Muscle of arm (tissue), 12 donors: Measurements from ENCODE around the gene CAPZA1. TPM values are rescaled to one million over a fixed set of nuclear protein-coding genes. Genes with fewer than 3 reads are reported as not detected.

Experiments used
- DNase-seq: peaks from one replicate; pipeline ENCODE4 v3.0.0-alpha.2; 2013
- polyA plus RNA-seq, 12 donors: library from polyadenylated mRNA; unstranded; fragments of 120-200 nt; gene quantifications; one replicate each; pipeline ENCODE4 v1.2.1, GENCODE V29; 2013; ENCODE audit not compliant: insufficient read length in 12 of 12

Gene CAPZA1
- polyA plus RNA-seq, 12 donors, result 61.4 to 947 (median 94.0) TPM

DNA sequence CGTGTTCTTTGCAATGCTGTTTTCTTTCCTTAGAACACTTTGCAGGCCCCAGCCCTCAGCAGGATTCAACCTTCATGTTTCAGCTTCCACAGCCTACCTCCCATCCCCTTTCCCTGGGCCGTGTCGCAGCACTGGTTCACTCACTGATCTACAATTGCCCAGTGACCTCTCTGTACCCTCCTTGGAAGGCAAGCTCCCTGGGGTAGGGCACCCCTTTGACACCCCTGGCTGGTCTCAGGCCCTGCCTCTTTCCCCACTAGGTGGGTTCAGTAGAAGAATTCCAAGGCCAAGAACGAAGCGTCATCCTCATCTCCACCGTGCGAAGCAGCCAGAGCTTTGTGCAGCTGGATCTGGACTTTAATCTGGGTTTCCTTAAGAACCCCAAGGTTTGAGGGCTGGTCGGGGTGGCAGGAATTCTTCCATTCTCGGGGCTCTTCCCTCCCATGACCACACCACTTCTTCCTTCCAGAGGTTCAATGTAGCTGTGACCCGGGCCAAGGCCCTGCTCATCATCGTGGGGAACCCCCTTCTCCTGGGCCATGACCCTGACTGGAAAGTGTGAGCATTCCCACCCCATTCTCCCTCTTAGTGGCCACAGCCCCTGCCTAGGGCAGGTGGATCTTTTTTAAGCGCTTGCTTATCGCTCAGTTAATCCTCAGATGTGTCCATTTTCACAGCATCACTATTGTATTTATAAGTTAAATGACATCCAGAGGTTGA is 80.0 kb downstream of the CAPZA1 start:
- DNase-seq, result no peak

DNA sequence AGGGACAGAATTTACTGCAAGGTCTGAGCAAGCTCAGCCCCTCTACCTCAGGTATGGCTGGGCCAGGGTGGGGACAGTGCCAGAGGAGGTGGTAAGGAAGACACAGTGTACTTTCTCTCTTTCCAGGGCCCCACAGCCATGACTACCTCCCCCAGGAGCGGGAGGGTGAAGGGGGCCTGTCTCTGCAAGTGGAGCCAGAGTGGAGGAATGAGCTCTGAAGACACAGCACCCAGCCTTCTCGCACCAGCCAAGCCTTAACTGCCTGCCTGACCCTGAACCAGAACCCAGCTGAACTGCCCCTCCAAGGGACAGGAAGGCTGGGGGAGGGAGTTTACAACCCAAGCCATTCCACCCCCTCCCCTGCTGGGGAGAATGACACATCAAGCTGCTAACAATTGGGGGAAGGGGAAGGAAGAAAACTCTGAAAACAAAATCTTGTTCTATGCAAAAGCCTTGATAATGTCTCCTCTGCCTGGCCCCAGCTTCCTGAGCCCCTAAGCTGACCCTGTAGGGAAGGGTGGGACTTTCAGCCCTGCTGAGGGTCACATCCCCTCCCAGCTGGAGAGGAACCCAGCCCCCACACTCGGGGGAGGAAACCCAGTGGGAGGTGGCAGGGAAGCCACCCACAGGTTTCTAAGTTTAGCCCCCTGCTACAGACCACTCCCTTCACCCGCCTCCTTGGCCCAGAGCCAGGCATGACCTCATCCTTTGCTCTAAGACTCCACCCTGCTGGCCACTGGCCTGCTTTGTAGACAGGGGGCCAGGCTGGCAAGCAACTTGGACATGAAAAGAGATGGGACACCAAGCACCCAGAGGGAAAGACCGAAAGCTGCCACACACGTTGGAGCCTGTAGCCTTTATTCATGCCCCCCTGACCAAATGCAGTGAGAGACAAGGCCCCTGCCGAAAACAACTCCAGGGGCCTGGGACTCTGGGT is 80.9 kb downstream of the CAPZA1 start:
- DNase-seq, result peak; percentile 96

DNA sequence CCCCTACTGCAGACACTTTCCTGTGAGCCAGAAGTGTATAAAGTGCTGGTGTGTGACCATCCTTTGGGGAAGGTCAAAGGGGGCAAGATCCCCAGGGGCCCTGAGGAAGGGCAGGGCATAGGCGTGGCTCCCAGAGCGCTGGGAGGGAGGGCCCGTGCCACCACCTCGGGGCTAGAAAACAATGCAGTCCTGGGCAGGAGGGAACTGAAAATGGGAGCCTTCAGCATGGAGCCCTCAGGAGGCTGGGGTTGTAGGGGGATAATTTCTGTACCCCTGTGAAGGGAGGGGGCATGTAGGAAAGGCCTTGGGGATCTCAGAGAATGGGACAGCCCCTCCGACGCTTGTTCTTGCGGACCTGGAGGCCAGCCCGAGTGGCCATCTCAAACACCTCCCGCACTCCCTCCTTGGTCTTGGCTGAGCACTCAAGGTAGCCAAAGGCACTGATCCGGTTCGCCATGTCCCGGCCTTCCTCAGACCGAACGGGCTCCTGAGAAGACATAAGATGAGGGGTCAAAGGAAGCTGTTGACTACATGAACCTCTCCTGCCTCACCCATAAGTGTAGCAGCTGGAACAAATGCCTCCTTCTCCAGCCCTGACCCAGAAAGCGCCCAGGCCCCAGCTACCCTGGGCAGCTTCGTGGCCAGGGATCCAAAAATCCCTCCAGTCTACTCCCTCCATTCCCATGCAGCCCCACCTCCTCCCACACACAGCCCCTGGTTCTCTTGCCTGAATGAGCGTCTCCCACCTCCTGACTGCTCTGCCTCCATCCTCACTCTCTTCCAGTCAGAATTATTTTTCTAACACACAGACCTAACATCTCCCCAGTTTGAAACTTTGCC is 81.8 kb downstream of the CAPZA1 start:
- no peak for DNase-seq

DNA sequence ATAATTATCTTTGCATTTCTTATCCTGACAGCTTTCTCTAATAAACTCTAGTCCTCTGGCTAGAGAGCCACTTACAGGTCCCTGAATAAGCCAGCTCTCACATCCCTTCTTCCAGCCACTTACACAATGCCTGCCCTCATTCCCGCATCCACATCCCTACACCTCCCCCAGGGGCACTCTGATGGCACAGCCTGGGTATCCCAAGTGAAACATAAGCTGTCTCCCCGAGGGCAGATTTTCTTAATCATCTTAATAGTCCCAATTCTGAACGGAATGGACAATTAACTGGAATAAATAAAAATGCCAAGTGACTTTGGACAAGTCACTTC is 82.4 kb downstream of the CAPZA1 start:
- DNase-seq, result no peak

DNA sequence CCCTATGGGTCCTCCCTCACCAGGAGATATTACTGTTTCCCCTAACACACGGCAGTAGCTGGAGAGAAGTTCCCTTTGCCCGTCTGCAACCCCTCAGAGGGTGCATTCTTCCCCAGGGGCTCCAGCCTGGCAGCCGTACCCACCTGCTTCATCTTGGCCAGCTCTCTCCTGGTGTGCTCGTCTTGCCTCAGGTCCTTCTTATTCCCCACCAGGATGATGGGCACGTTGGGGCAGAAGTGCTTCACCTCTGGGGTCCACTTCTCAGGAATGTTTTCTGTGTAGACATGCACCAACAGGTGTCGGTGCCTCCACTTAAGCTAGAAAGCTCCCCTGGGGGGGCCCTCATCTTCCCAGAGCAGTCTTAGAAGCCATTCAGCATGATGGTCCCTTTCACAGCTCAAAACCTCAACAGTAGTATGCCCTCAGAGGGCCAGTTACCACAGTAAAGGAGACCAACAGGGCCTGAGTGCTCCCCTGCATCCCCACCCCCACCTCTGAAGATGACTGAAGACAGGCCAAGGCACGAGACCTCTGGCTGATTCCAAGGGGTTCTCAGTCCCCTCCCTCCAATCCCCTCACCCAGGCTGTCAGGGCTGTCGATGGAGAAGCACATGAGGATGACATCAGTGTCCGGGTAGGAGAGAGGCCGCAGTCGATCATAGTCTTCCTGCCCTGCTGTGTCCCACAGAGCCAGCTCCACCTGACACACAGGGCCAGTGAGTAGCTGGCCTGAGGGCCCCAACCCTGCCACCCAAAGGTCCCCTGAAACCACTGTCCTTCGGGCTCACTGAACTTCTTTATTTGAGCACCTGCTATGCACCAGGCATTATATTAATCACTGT is 83.0 kb downstream of the CAPZA1 start:
- DNase-seq, result no peak

DNA sequence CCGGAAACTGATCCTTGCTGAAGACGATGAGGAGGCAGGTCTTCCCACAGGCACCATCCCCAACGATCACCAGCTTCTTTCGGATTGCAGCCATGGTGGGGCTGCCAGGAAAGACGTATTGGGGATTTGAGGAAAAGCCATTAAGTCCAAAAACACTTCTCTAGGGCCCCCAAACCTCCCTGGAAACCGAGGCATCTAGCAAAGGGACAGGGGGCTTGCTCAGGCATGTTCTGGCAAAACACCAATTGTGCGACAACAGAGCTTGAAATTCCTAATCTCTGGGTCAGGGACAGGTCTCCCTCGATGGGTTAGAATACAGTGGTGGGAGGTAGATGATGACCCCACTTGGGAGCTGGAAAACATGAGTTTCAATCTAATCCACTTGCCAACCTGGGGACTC is 84.1 kb downstream of the CAPZA1 start:
- DNase-seq, result no peak

DNA sequence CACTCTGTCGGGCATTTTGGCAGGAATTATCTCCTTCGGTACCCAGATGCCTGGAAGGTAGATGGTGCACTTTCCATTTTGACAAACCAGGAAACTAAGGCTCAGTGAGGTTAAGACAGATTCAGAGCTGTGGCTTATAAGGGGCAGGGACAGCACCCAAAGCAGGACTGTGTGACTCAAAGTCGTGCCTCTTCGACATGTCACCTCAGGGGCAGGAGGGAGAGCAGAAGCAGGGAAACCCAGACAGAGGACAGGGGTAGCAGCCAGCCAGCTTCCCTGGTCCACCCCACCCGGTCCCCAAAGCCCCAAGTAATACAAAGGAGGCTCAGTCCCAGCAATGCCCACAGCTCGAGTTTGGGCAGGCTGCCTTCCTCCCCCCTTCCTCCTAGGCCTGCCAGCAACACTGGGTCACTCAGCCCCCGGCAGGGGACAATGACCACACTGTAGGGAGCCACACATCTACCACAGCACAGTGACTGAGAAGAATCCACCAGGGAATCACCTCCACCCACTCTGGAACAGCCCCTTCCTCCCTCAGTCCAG is 84.8 kb downstream of the CAPZA1 start:
- no peak for DNase-seq

DNA sequence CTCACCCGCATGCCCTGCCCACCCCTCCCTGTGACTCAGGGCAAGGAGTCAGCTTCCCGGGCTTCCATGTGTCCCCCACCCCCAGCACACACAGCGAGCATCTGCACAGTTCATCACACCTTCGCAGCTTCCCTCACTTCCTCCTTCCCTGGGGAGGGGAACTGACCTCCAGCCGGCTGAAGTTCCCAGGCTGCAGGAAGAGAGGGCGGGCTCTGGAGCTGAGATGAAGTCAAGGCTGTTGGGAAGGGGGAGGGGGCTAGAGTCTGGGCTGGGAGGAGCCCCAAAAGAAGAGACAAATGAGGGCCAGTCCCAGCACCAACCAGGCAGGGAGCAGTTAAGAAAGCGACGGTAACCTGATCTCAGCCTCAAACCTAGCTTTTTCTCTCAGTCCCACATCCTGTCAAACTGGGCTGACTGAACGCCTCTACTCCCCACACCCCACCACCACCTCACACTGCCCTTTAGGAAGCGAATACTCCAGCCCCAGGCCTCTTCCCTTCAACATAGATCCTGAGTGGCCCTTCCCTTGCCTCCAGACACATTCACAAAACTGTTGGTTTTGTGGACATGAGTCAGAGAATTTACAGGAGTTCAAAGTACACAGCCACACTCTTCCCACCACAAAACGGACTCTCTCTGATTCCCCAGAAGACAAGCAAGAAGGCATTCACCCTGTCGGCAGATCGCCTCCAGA is 85.4 kb downstream of the CAPZA1 start:
- peak; percentile 94 for DNase-seq

DNA sequence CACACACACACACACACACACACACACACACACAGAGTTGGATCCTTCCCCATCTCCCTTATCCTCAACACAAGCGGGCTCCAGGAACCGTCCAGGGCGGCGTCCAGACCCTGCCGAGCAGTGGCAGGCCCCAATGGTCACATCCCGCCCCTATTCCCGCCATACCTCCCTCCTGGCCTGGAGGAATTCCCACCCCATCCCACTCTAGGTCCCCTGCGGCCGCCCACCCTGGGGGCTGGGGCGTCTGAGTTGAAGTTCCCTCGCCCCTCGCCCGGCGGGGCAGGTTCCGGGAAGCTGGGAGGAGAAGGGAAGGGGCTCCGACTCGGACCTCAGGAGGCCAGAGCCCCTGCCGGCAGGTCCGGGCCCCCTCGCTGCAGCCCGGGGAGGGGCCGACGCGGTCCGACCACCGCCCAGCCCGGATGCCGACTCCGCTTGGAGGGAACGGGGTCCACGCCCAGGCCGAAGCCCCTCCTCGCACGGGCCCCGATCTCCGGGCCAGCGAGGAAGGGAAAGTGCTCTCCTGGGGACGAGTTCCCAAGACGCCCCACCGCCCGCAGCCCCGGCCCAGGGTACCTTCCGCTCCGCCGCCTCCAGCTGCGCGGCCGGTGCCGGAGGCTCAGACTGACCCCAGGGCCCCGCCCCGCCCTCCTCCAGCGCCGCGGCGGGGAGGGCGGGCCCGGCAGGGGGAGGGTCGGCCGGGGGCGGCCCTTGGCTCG is 87.0 kb downstream of the CAPZA1 start, which contains the start of gene RHOC:
Gene RHOC (minus strand): TSS at position 623 of the 716 bp plus-strand sequence. CDS start 3,328 bp downstream, outside the sequence.
- no peak for DNase-seq

DNA sequence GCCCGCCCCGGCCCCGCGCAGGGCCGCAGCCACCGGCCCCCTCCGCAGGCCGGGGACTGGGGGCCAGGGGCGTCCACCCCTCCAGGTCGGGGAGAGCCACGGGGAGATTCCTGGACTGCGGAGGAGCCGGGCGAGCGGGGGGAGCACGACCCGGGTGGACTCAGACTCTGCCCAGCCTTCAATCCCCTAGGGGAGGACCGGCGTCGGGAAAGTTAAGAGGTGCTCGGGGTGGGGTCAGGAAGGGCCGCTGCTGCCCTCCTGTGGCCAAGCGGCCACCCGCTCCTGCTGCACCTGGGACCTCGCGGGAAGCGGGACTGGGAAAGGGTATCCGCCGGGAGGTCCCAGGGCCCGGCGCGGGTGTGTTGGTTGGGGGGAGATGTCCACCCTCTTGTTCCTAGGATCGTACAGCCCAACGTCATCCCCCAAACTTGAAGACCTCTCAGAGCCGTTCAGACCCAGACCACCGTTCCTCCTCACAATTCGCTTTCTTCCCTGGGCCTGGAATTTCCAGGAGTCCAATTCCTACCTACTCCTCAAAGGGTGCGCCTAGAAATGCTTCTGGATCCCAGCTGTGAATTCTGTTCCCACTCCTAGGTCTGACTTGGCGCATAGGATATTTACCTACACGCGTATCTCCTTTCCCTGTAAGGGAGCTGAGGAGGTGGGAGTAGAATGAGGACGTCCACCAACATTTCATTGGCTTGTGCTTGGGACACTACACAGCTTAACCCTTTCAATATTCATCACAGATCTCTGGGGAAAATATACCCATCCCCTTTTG is 87.8 kb downstream of the CAPZA1 start:
- DNase-seq, result peak; percentile 88

DNA sequence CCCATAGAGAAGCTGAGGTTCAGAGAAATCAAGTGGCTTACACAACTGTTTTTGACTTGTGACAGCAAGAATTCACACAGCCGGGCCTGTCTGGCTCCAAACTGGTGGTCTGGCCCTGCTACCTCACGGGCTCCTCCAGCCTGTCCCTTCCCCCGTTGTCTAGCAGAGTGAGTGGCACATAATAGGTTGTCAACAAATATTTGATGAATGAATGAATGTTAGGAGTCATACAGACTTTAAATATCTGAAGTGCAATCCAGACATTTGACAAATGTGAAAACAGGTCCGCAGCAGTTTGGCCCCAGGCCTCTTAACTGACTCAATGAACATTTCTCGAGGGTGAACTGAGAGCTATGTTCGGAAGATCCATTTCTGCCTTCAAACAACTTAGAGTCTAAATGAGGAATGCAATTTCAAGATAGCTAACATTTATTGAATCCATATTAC is 88.4 kb downstream of the CAPZA1 start:
- DNase-seq, result no peak

DNA sequence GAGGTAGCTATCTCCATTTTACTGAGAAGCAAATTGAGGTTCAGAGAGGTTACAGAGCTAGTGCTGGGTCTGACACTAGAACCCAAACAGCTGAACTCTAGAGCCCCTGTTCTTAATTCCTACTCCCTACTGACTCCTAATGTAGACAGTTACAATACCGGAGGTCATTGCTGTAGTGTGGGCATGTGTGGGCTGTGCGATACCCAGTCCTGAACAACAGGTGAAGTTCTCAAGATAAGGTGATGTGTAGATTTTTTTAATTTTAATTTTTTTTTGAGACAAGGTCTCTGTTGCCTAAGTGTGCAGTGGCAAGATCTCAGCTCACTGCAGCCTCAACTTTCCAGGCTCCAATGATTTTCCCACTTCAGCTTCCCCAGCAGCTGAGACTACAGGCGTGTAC is 88.9 kb downstream of the CAPZA1 start:
- DNase-seq, result no peak

DNA sequence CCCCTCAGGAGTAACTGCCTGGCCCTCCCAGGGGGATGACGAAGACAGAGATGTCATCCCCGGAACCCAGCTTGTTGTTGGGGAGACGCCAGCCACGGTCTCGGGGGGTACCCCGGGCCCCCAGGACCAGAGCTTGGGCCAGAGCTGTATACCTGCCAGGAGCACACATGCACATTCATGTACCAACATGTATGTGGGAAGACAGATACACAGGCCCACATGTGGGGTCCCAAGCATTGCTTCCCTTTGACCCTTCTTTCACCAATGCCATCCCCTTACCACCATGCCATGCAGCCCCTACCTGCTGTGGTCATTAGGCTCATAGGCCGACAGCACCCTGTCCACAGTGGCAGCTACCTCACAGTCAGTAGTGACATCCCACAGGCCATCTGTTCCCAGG is 90.5 kb downstream of the CAPZA1 start:
- no peak for DNase-seq

DNA sequence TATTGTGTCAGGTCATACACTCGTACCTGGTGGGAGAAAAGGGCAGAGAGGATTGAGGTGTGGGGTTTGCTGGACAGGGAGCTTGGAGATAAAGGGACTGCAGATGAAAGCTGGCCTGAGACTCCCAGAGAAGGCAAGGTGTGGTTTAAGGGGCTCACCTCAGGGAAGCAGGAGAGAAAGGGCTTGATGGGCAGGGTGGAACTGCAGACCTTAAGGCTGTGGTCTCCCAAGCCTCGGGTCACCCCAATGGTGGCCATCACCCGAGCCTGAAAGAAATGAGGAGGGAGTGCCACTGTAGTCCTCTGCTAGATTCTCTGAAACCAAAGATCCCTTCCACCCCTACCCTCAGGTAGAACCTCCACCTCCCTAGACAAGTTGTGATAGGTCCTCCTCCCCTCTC is 91.0 kb downstream of the CAPZA1 start:
- DNase-seq, result no peak

DNA sequence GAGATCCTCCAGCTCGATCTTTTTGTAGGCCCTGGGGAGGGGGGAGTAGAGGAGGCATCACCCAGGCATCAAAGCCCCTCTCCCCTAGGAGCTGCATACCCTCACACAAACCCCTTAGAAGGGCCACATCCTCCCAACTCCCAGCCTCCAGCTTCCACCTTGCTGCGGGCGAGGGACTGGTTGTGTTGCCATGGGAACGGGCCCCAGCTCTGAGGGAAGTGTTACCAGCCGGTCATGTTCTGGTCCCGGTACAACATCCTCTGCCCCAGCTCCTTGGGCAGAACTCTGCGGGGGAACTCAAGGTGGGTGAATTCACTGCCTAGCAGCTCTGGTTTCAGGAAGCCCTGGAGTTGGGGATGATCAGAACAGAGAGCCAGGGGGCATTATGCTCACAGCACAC is 91.4 kb downstream of the CAPZA1 start:
- no peak for DNase-seq

DNA sequence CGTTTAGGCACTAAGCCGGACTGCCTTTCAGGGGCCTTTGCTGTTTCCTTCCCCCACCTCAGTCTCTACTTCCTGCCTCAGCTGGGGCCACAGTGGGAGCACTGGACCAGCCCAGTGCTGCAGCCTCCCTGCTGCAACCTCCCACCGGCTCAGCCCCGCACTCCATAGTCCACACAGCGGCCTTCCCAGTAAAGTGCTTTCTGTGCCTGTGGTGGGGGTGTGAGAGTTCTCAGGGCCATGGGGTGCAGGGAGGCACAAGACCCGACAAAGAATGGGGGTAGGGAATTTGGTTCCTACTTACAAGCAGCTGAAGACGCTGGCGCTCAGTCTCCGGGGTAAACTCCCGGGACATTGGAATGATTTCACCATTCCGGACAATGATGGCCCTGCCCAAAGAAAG is 92.0 kb downstream of the CAPZA1 start:
- no peak for DNase-seq

DNA sequence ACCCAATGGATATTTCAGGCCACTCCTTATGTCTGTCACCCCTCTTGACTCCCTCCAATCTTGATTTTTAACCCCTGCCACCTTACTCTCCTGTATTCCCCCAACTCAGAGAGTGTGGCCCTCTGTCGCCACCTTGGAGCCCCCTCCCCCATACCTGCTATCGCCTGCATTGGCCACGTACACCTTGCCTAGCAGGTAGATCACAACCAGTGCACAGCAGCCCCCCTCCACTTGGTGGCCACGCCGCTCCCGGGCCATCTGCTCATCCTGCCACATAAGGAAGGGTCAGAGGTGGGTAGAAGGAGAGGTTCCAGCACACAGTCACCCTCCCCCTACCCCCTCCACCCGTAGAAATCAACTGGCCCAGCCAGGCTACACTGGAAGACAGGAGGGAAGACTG is 92.6 kb downstream of the CAPZA1 start:
- no peak for DNase-seq

DNA sequence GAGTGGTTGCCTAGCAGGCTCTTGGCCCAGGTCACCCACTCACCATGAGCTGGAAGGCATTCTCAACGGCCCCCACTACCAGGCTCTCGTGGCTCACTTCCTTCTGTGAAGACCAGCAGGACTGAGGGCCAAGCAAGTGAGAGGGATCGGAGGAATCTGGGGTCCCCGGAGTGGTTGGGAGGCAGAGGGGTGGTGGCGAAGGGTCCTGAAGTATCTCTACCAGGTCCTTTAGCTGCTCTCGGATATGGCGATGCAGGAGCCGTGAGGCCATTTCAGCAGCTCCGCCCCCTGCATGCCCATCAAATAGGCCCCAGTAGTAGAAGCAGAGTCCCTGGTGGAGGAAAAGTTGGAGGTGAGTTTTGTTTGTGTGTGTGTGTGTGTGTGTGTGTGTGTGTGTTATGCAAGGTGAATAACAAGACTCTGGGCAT is 93.1 kb downstream of the CAPZA1 start:
- DNase-seq, result no peak
